GM18909 (cell line): ENCODE measurements around the gene GLIPR2.
"Not testable (repeated sequence)": the region's sequence is repeated elsewhere in the genome, so short reads cannot be mapped to it uniquely, and the experiment has no call there.

Experiments
- ATAC-seq: cut with Tn5 transposase; IDR thresholded peaks from one replicate; pipeline ENCODE4 v1.9.1; 2021; ENCODE audit warnings: mild to moderate bottlenecking; ENCODE audit not compliant: unreplicated experiment, poor library complexity

GLIPR2 gene

GRCh38 chr9:36142510-36143244 lies 6.1 kb downstream of the GLIPR2 start:
- ATAC-seq = no peak

- no peak for ATAC-seq
These were observed 6.7 kb downstream of the GLIPR2 start for GRCh38 chr9:36143245-36143641.

GRCh38 chr9:36144309-36145232 lies 8.0 kb downstream of the GLIPR2 start:
- ATAC-seq = no peak

GRCh38 chr9:36145970-36146369 lies 9.4 kb downstream of the GLIPR2 start:
- ATAC-seq = no peak

- ATAC-seq = no peak
These were observed 10.1 kb downstream of the GLIPR2 start for GRCh38 chr9:36146651-36147050.

GRCh38 chr9:36147441-36148175 lies 11.1 kb downstream of the GLIPR2 start:
- no peak for ATAC-seq

DNA sequence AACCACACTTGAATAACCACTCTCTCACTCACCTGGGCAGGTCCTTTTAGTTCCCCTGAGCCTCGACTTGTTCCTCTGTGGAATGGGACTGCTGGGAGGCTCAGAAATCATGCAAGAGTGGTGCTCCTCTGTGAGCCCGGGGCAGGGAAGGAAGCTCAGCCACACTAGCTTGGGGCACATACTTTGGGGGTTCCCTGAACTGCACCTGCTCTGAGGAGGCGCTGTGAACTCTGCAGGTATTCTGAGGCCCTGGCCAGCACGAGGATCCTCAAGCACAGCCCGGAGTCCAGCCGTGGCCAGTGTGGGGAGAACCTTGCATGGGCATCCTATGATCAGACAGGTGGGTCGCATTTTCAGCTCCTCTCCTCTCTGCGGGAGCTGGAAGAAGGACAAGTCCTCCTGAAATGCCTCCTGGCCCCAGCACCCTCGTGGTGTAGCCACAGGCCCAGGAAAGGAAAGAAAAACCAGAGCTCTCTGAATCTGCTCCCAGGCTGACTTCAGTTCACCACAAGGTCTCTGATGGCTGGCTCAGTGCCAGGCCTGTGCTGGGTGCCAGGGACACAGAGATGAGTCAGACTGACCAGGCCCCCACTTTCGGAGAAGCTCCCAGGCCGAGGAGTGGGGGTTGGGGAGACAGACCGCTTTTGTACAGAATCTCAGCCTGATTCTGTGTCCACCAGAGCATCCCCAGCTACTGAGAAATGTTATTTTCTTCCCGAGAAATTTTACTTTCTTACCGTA lies 11.9 kb downstream of the GLIPR2 start:
- ATAC-seq = peak; percentile 47

- no peak for ATAC-seq
These were observed 12.7 kb downstream of the GLIPR2 start for GRCh38 chr9:36149197-36149596.

GRCh38 chr9:36150574-36151315 lies 14.2 kb downstream of the GLIPR2 start:
- ATAC-seq = no peak

GRCh38 chr9:36151316-36152210 lies 15.0 kb downstream of the GLIPR2 start:
- ATAC-seq = peak; percentile 86

- no peak for ATAC-seq
These were observed 16.4 kb downstream of the GLIPR2 start for GRCh38 chr9:36152741-36153438.

DNA sequence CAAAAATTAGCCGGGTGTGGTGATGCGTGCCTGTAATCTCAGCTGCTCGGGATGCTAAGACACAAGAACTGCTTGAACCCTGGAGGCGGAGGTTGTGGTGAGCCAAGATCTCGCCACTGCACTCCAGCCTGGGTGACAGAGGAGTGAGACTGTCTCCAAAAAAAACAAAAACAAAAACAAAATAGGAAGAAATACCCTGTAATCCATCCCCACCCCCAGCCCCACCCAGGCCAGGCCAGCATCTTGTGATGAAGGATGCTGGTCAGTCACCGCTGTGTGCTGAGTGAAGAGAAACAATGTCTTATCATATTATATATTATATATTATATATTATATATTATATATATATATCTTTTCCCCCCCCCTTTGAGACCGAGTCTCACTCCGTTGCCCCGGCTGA lies 17.2 kb downstream of the GLIPR2 start:
- no peak for ATAC-seq

DNA sequence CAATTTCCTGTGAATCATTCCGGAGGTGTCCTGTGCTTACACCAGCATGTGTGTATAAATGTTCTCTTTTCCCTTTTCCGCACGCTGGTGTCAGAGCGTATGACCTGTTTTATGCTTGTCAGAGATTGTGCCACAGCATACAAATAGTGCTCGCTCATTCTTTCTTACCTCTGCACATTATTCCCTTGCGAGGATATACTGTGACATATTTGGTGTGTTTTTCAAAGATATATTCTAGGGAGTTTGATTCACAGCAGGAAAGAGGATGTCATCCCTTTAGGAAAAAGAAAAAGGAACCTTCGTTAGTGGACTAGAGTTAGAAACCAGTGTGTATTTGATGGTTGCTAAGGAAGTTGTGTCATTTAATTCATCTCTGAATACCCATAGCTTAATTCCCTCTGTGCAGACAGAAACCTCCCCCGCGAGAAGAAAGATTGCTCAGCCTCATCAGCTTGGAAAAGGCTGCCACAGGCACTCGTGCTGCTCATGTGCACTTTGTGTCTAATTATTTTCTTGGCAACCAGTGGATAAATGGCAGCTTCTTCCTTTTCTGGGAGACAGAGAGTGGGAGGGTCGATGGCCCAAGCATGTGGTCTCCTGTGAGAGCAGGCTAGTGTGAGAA lies 17.9 kb downstream of the GLIPR2 start:
- ATAC-seq = no peak

- no peak for ATAC-seq
These were observed 19.6 kb downstream of the GLIPR2 start for GRCh38 chr9:36156116-36156515.

DNA sequence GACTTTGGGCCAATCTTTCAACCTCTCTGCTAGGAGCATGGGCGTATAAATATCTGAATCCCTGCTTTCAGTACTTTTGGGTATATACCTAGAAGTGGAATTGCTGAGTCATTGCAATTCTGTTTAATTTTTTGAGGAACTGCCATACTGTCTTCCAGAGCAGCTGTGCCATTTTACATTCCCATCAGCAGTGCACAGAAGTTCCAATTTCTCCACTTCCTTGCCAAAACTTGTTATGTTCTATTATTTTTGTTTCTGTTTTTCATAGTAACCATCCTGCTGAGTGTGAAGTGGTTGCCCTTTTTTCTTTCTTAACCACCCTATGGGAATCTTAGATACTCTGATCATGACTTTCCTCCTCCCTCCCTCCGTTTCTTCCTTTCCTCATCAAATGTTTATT lies 21.6 kb downstream of the GLIPR2 start:
- no peak for ATAC-seq

DNA sequence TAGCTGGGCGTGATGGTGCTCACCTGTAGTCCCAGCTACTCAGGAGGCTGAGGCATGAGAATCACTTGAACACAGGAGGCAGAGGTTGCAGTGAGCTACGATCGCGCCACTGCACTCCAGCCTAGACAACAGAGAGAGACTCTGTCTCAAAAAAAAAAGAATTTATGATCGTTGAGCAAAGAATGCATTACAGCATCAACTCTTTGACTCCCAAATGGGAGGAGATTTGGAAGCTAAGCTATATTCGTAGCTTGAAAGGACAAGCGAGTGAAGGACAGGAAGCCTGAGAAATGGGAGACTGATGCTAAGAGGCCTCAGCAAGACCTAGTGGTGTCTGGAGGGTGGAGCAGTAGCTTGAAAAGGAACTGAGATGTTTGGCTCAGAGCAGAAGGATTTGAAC lies 22.4 kb downstream of the GLIPR2 start:
- ATAC-seq = no peak

GRCh38 chr9:36159509-36159908 lies 23.0 kb downstream of the GLIPR2 start:
- ATAC-seq = not testable (repeated sequence)
